ENCODE data around the gene BICC1.

The BICC1 gene

GRCh38 chr10:58785354-58785753 lies 272.7 kb downstream of the BICC1 start:
- DNase-seq = no peak

- peak; percentile 47 for DNase-seq
Observed at GRCh38 chr10:58791137-58791536, 278.5 kb downstream of the BICC1 start.

GRCh38 chr10:58795560-58795959 lies 282.9 kb downstream of the BICC1 start:
- DNase-seq = no peak

- no peak for DNase-seq
Observed at GRCh38 chr10:58796242-58796641, 283.6 kb downstream of the BICC1 start.

- no peak for DNase-seq
Observed at GRCh38 chr10:58796824-58797223, 284.2 kb downstream of the BICC1 start.

GRCh38 chr10:58797356-58797755 lies 284.7 kb downstream of the BICC1 start:
- peak; percentile 42 for DNase-seq

- no peak for DNase-seq
Observed at GRCh38 chr10:58802047-58802446, 289.4 kb downstream of the BICC1 start.

GRCh38 chr10:58806323-58806722 lies 293.7 kb downstream of the BICC1 start:
- no peak for DNase-seq

GRCh38 chr10:58806970-58807628 lies 294.4 kb downstream of the BICC1 start:
- peak; percentile 40 for DNase-seq

- peak; percentile 89 for DNase-seq
Observed at GRCh38 chr10:58807629-58808022, 295.0 kb downstream of the BICC1 start.

- DNase-seq = no peak
Observed at GRCh38 chr10:58810751-58811150, 298.1 kb downstream of the BICC1 start.

GRCh38 chr10:58813573-58813972 lies 300.9 kb downstream of the BICC1 start:
- no peak for DNase-seq

- DNase-seq = peak; percentile 60
Observed at GRCh38 chr10:58817201-58817846, 304.7 kb downstream of the BICC1 start.

- peak; percentile 89 for DNase-seq
Observed at GRCh38 chr10:58818900-58819299, 306.2 kb downstream of the BICC1 start.

- DNase-seq = no peak
Observed at GRCh38 chr10:58820386-58820785, 307.7 kb downstream of the BICC1 start.

GRCh38 chr10:58820861-58821751 lies 308.4 kb downstream of the BICC1 start:
- peak; percentile 81 for DNase-seq

GRCh38 chr10:58821752-58822056 lies 309.0 kb downstream of the BICC1 start:
- DNase-seq = no peak

- DNase-seq = no peak
Observed at GRCh38 chr10:58823983-58824382, 311.3 kb downstream of the BICC1 start.

GRCh38 chr10:58824396-58824795 lies 311.7 kb downstream of the BICC1 start:
- DNase-seq = no peak

- no peak for DNase-seq
Observed at GRCh38 chr10:58826694-58827093, 314.0 kb downstream of the BICC1 start.

- DNase-seq = no peak
Observed at GRCh38 chr10:58827381-58827780, 314.7 kb downstream of the BICC1 start.

- no peak for DNase-seq
Observed at GRCh38 chr10:58829839-58830238, 317.2 kb downstream of the BICC1 start.

- DNase-seq = peak; percentile 14
Observed at GRCh38 chr10:58830697-58831096, 318.0 kb downstream of the BICC1 start.
